NCI-H1436 treated with DMSO at 0.1 percent for 48 hours (cell line): ENCODE measurements around the gene RBMX2.
"Not testable (repeated sequence)": the region's sequence is repeated elsewhere in the genome, so short reads cannot be mapped to it uniquely, and the experiment has no call there.

ENCODE experiments used
- DNase-seq: peaks from one replicate; lab custom pipeline; 2025; lab: John Stamatoyannopoulos, UW

RBMX2 gene

GRCh38 chrX:130401415-130402207, at the start of gene RBMX2:
TSS of gene RBMX2 (plus strand) at chrX:130401987. CDS start at chrX:130402033, 46 bp downstream.
- peak; percentile 37 for DNase-seq

GRCh38 chrX:130352050-130352449, 49.7 kb upstream of the RBMX2 start:
- DNase-seq = not testable (repeated sequence)

GRCh38 chrX:130376077-130376476, 25.7 kb upstream of the RBMX2 start:
- DNase-seq = no peak

DNA sequence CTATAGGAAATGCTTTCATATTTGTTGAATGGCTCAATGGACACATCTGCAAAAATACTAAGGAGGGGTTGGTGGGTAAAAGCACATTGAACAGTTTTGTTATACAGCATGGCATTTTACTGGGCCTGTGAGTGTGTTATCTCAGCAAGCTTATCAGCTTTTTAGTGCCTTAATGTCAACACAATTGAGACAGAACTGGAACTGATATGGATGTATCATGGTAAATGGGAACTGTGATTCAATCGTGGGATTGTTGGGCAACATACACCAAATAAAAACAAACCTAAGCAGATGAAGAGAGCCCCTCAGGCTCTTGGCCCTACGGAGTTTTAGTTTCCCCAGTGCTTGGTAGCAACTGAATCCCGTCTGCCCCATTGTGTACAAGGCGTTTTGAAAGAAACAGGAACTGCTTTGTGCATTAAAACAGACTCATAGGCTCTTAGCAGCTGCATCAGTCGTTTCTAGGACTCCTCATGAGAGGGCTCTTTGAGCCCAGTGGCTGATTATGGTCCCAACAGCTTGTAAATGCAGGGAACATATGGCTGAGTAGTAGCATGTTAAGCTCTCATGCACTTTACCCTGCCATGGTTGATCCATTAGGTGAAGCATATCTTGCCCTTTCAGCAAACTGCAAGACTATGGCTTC, 23.6 kb upstream of the RBMX2 start:
- DNase-seq = peak; percentile 5

- DNase-seq = no peak
Observed at GRCh38 chrX:130385520-130385919, 16.3 kb upstream of the RBMX2 start, which contains the start of gene GPR119. TSS of gene GPR119 (minus strand) at chrX:130385674. CDS start at chrX:130385447, 227 bp downstream.

- no peak for DNase-seq
Observed at GRCh38 chrX:130386408-130386808, 15.4 kb upstream of the RBMX2 start.

- DNase-seq = no peak
Observed at GRCh38 chrX:130393451-130394074, 8.2 kb upstream of the RBMX2 start.

DNA sequence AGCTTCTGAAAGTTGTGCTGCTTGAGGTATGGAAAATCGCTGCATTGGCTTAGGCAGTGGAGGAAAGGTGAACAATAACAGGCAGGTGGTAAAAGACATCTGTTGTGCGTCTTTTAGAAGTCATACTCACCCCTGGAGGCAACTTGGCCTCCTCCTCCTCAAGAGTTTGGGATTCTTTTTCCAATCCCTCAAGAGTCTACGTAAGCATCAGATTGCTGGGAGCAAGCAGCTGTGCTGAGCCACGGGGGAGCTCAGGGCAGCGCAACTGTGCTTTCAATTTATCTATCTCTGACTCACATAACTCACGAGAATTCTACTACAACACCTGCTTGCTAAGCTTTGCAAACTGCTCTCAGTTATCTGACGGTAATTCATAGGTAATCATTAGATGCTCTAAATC, 6.4 kb upstream of the RBMX2 start:
- no peak for DNase-seq

DNA sequence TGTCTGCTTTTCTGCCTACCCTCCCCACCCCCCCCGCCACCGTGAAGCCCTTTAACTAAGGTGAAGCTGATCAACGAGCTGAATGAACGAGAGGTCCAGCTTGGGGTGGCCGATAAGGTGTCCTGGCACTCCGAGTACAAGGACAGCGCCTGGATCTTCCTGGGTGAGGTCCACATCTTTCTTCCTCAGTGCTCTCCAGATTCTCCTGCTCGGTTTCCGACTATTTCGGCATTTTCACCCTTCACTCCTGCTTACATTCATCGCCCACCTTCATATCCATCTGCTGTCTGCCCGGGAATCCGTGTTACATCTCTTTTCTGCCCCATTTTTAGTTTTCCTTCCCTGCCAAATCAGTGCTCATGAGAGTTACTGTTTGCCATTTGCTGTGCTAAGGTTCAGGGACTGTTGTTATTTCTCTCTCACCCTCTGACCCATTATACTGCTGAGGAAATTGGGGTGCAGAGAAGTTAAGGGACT, 459 bp downstream of the RBMX2 start:
- DNase-seq = no peak

DNA sequence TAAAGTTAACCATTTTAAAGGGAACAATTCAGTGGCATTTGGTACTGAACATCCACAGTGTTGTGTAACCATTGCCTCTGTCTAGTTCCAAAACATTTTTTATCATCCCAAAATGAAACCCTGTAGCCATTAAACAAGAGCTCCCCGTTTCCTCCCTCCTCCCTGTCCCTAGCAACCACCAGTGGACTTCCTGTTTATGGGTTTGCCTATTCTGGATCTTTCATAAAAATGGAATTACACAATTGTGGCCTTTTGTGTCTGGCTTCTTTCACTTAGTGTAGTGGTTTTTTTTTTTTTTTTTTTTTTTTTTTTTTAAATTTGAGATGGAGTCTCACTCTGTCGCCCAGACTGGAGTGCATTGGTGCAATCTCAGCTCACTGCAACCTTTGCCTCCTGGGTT, 11.6 kb downstream of the RBMX2 start:
- no peak for DNase-seq

- DNase-seq = no peak
Observed at GRCh38 chrX:130414800-130415199, 13.0 kb downstream of the RBMX2 start.

- DNase-seq = no peak
Observed at GRCh38 chrX:130415201-130415600, 13.4 kb downstream of the RBMX2 start.

DNA sequence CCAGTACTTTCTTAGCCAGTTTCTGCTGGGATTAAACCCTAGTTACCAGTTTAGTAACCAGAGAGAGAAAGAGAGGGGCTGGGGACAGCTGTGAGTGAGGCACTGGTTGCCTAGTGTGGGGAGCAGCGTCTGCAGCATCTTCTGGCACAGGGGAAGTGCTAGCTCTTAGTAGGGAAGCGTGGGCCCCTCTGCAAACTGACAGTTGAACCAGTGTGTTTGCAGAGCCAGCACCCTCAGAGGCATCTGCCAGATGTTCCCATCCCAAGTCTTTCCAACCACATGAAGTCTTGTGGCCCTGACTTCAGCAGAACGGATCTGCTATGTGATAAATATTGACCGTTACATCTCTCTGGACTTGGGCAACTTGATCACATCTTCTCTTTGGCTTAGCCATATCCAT, 15.0 kb downstream of the RBMX2 start:
- DNase-seq = no peak

- no peak for DNase-seq
Observed at GRCh38 chrX:130418066-130418465, 16.3 kb downstream of the RBMX2 start.

- no peak for DNase-seq
Observed at GRCh38 chrX:130418740-130419139, 17.0 kb downstream of the RBMX2 start.

DNA sequence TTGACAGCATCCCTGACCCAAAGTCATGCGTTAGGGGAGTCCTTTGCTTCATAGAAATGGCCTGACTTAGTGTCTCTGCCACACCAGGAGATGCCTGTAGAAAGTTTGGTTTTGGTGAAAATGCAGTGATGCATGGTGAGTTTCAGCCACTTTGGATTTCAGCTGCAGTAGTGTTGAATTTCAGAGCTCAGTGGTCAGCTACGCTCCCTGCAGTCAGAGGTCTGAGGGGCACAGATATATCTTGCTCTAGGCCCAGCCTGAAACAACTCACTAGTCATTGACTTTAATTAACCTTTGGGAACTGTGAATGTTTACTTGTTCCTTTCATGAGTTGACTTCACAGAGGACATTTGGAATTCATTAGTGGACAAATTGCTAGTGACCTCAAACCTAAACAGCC, 17.5 kb downstream of the RBMX2 start:
- no peak for DNase-seq

- DNase-seq = no peak
Observed at GRCh38 chrX:130426531-130426930, 24.7 kb downstream of the RBMX2 start.

- not testable (repeated sequence) for DNase-seq
Observed at GRCh38 chrX:130429236-130429635, 27.4 kb downstream of the RBMX2 start.

- DNase-seq = no peak
Observed at GRCh38 chrX:130435937-130436336, 34.1 kb downstream of the RBMX2 start.

DNA sequence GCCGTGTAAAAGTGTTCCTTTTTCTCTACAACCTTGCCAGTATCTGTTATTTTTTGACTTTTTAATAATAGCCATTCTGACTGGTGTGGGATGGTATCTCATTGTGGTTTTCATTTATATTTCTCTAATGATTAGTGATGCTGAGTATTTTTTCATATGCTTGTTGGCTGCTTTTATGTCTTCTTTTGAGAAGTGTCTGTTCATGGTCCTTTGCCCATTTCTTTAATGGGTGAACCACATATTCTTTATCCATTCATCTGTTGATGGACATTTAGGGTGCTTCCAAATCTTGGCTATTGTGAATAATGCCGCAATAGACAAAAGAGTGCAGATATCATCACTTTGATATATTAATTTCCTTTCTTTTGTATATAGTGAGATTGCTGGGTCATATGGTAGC, 36.2 kb downstream of the RBMX2 start:
- not testable (repeated sequence) for DNase-seq

DNA sequence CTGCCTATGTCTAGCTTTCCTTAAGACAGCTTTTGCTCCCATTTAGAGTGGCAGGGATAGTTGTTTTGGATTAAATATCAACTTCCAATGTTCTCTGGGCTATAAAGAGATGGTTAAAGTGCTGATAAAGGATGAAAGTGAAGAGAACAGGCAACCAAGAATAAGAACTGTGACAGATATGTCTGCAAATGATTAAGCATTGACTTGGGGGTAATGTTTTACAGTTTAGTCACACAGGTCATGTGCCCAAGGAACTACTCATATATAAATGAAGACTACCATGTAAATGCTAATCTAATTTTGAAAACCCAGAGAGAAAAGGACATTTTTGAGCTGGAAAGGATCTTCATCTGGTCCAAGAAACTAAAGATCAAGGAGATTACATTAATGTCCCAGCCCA, 42.1 kb downstream of the RBMX2 start:
- no peak for DNase-seq

GRCh38 chrX:130444641-130445336, 43.0 kb downstream of the RBMX2 start:
- no peak for DNase-seq
